Calu3 (cell line): Measurements from ENCODE around the gene ARMC3. TPM values are rescaled to one million over a fixed set of nuclear protein-coding genes. Genes with fewer than 3 reads are reported as not detected.

Experiments used
- BruUV-seq: library from RNA; stranded (reverse); fragments of 400-500 nt; replicated peaks from 2 replicates; lab custom pipeline; 2021; lab: Mats Ljungman, UMichigan
- CTCF ChIA-PET: fragments of 300-600 bp; sonication (Branson Sonifier 250); formaldehyde crosslinking; loops from one replicate; lab custom pipeline; 2022; ENCODE audit warnings: antibody characterized with exemption; lab: Charles Lee
- DNase-seq: peaks from one replicate; pipeline ENCODE4 v3.0.0; 2022
- H3K27ac Mint-ChIP-seq: one replicate; pipeline ENCODE4 v1.8.0; 2022; ENCODE audit warnings: mixed read lengths; ENCODE audit not compliant: unreplicated experiment
- H3K27me3 Mint-ChIP-seq: one replicate; pipeline ENCODE4 v1.8.0; 2022; ENCODE audit warnings: mixed read lengths; ENCODE audit not compliant: unreplicated experiment
- H3K36me3 Mint-ChIP-seq: one replicate; pipeline ENCODE4 v1.8.0; 2022; ENCODE audit warnings: mild to moderate bottlenecking, moderate library complexity, mixed read lengths; ENCODE audit not compliant: insufficient read depth, unreplicated experiment
- H3K4me1 Mint-ChIP-seq: one replicate; pipeline ENCODE4 v1.8.0; 2022; ENCODE audit warnings: mild to moderate bottlenecking, low read depth, mixed read lengths; ENCODE audit not compliant: unreplicated experiment
- H3K4me3 Mint-ChIP-seq: one replicate; pipeline ENCODE4 v1.8.0; 2022; ENCODE audit warnings: mild to moderate bottlenecking, low read depth, moderate library complexity, mixed read lengths; ENCODE audit not compliant: unreplicated experiment
- H3K9me3 Mint-ChIP-seq: one replicate; pipeline ENCODE4 v1.8.0; 2022; ENCODE audit warnings: low read depth, mixed read lengths; ENCODE audit not compliant: unreplicated experiment
- intact Hi-C: fragments of 100-400 bp; cut with micrococcal nuclease; formaldehyde crosslinking; loops from one replicate; pipeline ENCODE4 v1.10.0; 2022; ENCODE audit not compliant: unreplicated experiment
- total RNA-seq: library from RNA; stranded (reverse); gene quantifications from 2 replicates; pipeline ENCODE4 v1.2.3, GENCODE V29; 2022
- TF ChIP-seq, protein P1 (sequence below): fragments of 200-600 bp; IDR thresholded peaks from one replicate; pipeline ENCODE4 v1.8.0; 2022; ENCODE audit warnings: antibody characterized with exemption; ENCODE audit not compliant: unreplicated experiment

Gene ARMC3
- total RNA-seq, 1 experiment from 2014 or later = 0.97 TPM

DNA sequence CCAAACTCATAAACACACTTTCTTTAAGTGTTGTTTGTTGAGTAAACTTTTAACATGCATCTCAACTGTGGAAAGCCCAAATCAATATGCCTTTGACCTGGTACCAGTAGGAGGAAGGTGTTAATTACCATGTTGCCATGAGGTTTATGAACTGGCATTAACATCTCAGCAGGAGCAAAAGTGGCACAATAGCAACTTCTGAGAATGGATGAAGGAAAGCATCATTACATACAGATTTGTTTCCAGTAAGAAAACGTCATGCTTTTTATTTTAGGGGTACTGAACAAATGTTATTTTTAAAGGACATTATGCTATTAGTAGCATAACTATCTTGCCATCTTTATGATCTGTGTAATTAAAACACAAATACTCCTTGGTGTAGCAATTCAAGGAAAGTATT, 51.1 kb downstream of the ARMC3 start:
- Mint-ChIP-seq H3K27ac (no peak overlapping the region), H3K4me1 (no peaks in the 10 kb centered on the region), H3K4me3 (no peak overlapping the region), H3K27me3 (no peaks in the 10 kb centered on the region), H3K36me3 (no peaks in the 10 kb centered on the region), H3K9me3 (no peaks in the 10 kb centered on the region)
- DNase-seq = no peak
- CTCF ChIA-PET = no interaction called here
- no TSS peak for BruUV-seq
- TF ChIP-seq, protein P1, sequence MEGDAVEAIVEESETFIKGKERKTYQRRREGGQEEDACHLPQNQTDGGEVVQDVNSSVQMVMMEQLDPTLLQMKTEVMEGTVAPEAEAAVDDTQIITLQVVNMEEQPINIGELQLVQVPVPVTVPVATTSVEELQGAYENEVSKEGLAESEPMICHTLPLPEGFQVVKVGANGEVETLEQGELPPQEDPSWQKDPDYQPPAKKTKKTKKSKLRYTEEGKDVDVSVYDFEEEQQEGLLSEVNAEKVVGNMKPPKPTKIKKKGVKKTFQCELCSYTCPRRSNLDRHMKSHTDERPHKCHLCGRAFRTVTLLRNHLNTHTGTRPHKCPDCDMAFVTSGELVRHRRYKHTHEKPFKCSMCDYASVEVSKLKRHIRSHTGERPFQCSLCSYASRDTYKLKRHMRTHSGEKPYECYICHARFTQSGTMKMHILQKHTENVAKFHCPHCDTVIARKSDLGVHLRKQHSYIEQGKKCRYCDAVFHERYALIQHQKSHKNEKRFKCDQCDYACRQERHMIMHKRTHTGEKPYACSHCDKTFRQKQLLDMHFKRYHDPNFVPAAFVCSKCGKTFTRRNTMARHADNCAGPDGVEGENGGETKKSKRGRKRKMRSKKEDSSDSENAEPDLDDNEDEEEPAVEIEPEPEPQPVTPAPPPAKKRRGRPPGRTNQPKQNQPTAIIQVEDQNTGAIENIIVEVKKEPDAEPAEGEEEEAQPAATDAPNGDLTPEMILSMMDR = no peak
- intact Hi-C loops = no loop called here

DNA sequence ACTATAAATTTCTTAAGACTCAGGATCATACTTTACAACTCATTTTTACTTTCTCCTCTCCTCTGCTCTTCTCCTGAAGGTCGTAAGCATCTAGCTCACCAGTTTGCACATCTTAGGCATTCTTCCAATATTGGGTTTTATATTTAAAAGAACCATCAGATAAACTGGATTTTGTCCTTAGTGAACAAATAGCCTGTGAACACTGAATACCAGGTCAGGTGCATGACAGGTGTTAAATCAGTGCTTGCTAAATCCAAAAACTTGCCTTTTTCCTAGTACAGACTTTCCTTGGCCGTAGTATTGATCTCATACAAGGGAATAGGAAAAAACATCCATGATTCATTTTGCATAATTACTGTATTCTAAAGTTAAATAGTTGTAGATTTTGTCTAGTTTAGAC, 53.0 kb downstream of the ARMC3 start:
- H3K36me3 Mint-ChIP-seq = no peaks in the 10 kb centered on the region
- no peak overlapping the region for H3K4me3 Mint-ChIP-seq
- H3K9me3 Mint-ChIP-seq = no peaks in the 10 kb centered on the region
- TF ChIP-seq, protein P1 = no peak
- H3K27me3 Mint-ChIP-seq = no peaks in the 10 kb centered on the region
- no TSS peak for BruUV-seq
- H3K27ac Mint-ChIP-seq = no peak overlapping the region
- intact Hi-C loops = loop anchor here (5.0 to 10.0 kb wide), 3 partner anchors 266 to 736 kb away; partner anchors contain the start of gene PIP4K2A
- no peaks in the 10 kb centered on the region for H3K4me1 Mint-ChIP-seq
- CTCF ChIA-PET = no interaction called here
- no peak for DNase-seq

DNA sequence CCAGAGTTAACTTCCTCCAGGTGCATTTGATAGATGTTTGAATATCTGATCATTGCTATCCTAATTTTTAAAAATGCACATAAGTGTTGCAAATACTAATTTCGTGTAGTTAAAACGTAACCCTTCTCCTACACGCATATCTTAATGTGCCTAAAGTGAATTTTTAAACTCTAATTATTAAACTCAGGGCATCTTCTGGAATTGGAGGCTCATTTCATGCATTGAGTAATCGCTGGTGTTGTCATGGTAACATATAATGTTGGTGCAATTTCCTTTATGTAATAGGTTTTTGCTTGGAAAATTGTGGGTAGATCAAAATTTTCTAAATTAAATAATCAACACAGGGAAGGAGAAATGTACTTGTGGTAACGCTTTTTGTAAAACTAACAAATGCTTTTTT, 56.2 kb downstream of the ARMC3 start:
- no TSS peak for BruUV-seq
- DNase-seq = no peak
- CTCF ChIA-PET = no interaction called here

DNA sequence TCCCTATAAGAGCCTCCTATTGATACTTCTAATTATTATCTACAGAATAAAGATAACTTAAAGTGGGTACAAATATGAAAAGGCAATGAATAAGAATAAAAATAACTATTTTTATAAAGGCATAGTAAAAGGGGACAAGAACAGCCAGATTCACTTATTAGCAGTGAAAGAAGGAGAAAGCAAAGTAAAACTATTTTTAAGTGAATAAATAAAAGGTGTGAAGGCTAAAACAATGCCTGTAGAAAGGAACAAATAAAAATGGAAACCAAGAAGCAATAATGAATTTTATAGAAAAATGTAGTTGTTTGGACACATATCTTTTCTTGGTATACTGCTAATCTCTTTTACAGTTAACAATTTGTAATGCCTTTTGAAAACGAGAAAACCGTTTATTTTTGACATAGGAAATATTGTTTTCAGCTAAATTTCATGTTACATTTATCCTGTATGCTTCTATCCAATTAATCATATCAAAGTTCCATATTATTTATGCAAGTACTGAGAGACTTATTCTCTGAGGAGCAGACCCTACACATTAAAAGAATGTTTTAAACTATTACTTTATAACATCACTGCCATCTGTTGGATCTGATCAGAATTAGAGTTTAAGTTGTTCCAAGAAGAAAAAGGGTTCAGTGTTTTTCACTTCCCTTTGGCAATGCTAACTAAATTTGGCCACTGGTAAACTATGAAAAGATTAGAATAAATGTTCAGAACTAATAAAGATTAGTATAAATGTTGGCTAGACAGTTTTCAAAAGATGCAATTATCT, 59.1 kb downstream of the ARMC3 start:
- no peaks in the 10 kb centered on the region for H3K36me3 Mint-ChIP-seq
- no peak for DNase-seq
- H3K4me1 Mint-ChIP-seq = no peaks in the 10 kb centered on the region
- peaks cover 14% of the 10 kb centered on the region for H3K27me3 Mint-ChIP-seq
- TF ChIP-seq, protein P1 = peak; percentile 38
- CTCF ChIA-PET = interaction anchor here (0.6 kb wide), 1 partner anchor 342 kb away, joined by 3 read pairs; no protein-coding TSS in a partner anchor
- no peak overlapping the region for H3K4me3 Mint-ChIP-seq
- intact Hi-C loops = loop anchor here (1.0 to 10.0 kb wide), 8 partner anchors 272 to 1490 kb away; partner anchors contain the start of gene PIP4K2A
- H3K9me3 Mint-ChIP-seq = no peaks in the 10 kb centered on the region
- no peak overlapping the region for H3K27ac Mint-ChIP-seq
- no TSS peak for BruUV-seq

More for the DNA sequence above, 56.2 kb downstream of the ARMC3 start:
- Mint-ChIP-seq H3K9me3 (no peaks in the 10 kb centered on the region), H3K4me3 (no peak overlapping the region), H3K4me1 (no peaks in the 10 kb centered on the region), H3K27ac (no peak overlapping the region), H3K27me3 (no peaks in the 10 kb centered on the region), H3K36me3 (no peaks in the 10 kb centered on the region)
- intact Hi-C loops = loop anchor here (5.0 to 10.0 kb wide), 3 partner anchors 269 to 739 kb away; partner anchors contain the start of gene PIP4K2A
- TF ChIP-seq, protein P1 = no peak
